Gastroesophageal sphincter (tissue), 3 donors: Measurements from ENCODE around the gene TMEM272.

Experiments
- CTCF ChIP-seq, 4 experiments: fragments of 200-600 bp in 2 of 4; fragments of 450-650 bp in 2 of 4; sonication (generic) in 1 of 4; IDR thresholded peaks; one replicate each; pipeline ENCODE4 v1.5.1; 2017 to 2019; ENCODE audit warnings: antibody characterized with exemption in 4 of 4, mild to moderate bottlenecking in 2 of 4, moderate library complexity in 2 of 4
- EP300 ChIP-seq: sonication (generic); formaldehyde crosslinking; IDR thresholded peaks from one replicate; pipeline ENCODE4 v1.6.1; 2017; ENCODE audit warnings: antibody characterized with exemption, mild to moderate bottlenecking

DNA sequence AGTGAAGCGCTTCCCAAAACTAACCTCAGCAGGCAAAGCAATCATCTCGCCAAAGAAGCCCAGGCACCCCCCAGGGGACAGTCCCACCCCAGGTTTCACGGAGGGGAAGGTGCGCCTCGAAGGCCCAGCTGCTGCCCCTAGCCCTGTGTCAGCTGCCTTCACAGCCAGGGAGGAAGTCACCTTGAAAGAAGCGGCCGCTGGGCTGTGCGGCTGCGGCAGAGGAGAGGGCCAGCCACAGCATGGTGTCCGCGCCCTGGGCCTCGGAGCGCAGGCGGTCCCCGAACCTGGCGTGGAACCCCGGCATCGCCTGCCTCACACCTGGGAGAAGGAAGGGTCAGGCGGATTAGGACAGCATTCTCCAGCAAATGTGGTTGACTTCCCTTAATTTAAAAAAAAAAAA is 76.0 kb downstream of the TMEM272 start:
- no peak for TF ChIP-seq CTCF (IDR thresholded peaks at IDR 0.05)
- TF ChIP-seq EP300: no peak
